Adrenal gland (tissue), 12 donors: Measurements from ENCODE around the gene FAF1. TPM values are rescaled to one million over a fixed set of nuclear protein-coding genes. Genes with fewer than 3 reads are reported as not detected.

Experiments
- DNase-seq, 7 donors: peaks; one replicate each; pipeline ENCODE4 v3.0.0-alpha.2; 2019 to 2020
- H3K27ac ChIP-seq, 5 donors: fragments of 200-600 bp; sonication (generic) in 4 of 5; 1 replicate in 3 of 5; 2 replicates in 2 of 5; pipeline versions ENCODE4 v1.5.1 to v1.8.0; 2016 to 2020; ENCODE audit warnings: mild to moderate bottlenecking in 1 of 5
- H3K27me3 ChIP-seq: fragments of 200-600 bp; 2 replicates; pipeline ENCODE4 v1.8.0; 2021
- H3K36me3 ChIP-seq, 2 donors: fragments of 200-600 bp; replicated peaks in 1 of 2; 1 replicate in 1 of 2; 2 replicates in 1 of 2; pipeline versions ENCODE4 v1.5.1 to v1.8.0; 2018 to 2022
- H3K4me1 ChIP-seq, 2 donors: fragments of 200-600 bp; replicated peaks in 1 of 2; 1 replicate in 1 of 2; 2 replicates in 1 of 2; pipeline versions ENCODE4 v1.5.1 to v1.8.0; 2018 to 2021
- H3K4me3 ChIP-seq, 4 donors: fragments of 200-600 bp; sonication (generic) in 3 of 4; one replicate each; pipeline ENCODE4 v1.5.1; 2016 to 2018
- H3K9me3 ChIP-seq, 3 donors: fragments of 200-600 bp; sonication (generic) in 1 of 3; replicated peaks in 1 of 3; 1 replicate in 2 of 3; 2 replicates in 1 of 3; pipeline versions ENCODE4 v1.5.1 to v1.8.0; 2016 to 2021
- POLR2A ChIP-seq, 2 donors: fragments of 450-650 bp; IDR thresholded peaks; one replicate each; pipeline ENCODE4 v1.6.1; 2017; ENCODE audit warnings: antibody characterized with exemption in 2 of 2, mild to moderate bottlenecking in 2 of 2, moderate library complexity in 1 of 2
- WGBS, 4 donors: extraction: QIAGEN DNeasy Blood & Tissue Kit in 2 of 4; methylation state at CpG; one replicate each; pipeline versions ENCODE4 v1.1.5 to v1.1.7; 2013 to 2017; 5-methylcytosine and 5-hydroxymethylcytosine counted together
- intact Hi-C, 2 donors: fragments of 100-400 bp; cut with DNase I; formaldehyde crosslinking; loops; one replicate each; pipeline versions ENCODE4 v1.14.1 to v1.15.0; 2022 to 2023
- polyA plus RNA-seq, 3 donors: library from polyadenylated mRNA; stranded (reverse); fragments of 200-250 nt in 2 of 3; fragments of 350-450 nt in 1 of 3; fragmentation: Illumina TruSeq in 1 of 3; extraction: RNeasy Lipid Tissue Mini Kit (QIAGEN cat#74804) in 1 of 3; gene quantifications; one replicate each; pipeline ENCODE4 v1.2.3, GENCODE V29; 2013 to 2014
- total RNA-seq, 9 donors: library from RNA; depleted of rRNA in 4 of 9; stranded (reverse); fragments of >200 nt in 4 of 9; fragments of 120-200 nt in 1 of 9; fragmentation: NEBNext Ultra II Directional in 1 of 9; extraction: Animal tissue kit (Norgen Biotek cat#: 25700) in 1 of 9; gene quantifications; one replicate each; pipeline versions ENCODE4 v1.1.0 to v1.2.4, GENCODE V29; 2013 to 2023
- TF ChIP-seq, protein P1 (sequence below), 6 experiments: fragments of 450-650 bp in 4 of 6; fragments of 200-600 bp in 2 of 6; sonication (generic) in 1 of 6; IDR thresholded peaks; 1 replicate in 5 of 6; 2 replicates in 1 of 6; pipeline versions ENCODE4 v1.5.1 to v1.8.0; 2016 to 2021; ENCODE audit warnings: antibody characterized with exemption in 6 of 6, mild to moderate bottlenecking in 2 of 6, moderate library complexity in 1 of 6
- donor health status: healthy with polysubstance abuse.
- donor health status: Bipolar disorder and iron deficiency.
- donor health status: DM: yes; HTN: yes; CAD: no.
- donor health status: DM: no; HTN: no; CAD: no.
- donor health status: DM: no; HTN: no; CAD: no.
- donor health status: DM: yes; HTN: yes; CAD: no.

FAF1 gene
- total and polyA plus RNA-seq, 12 donors, result 23.4 to 88.4 (median 44.5) TPM

DNA sequence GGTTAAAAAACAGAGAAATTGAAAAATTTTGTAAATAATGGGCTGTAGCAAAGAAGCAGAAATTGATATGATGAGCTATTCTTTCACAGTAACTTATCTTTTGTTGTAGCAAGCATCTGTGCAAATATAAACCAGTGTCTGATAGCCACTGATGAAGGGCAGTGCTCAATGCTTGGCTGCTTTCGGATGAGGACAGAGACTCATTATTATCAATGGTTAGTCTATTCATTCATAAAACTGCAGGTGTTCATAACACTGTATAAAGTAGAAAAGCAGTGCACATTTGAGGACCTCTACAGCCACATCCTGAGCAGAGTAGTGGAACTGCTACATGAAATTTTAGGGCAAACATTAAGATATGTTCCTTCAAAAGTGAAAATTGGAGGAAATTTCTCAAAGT lies 107.2 kb downstream of the FAF1 start:
- Histone ChIP-seq H3K36me3 (no peaks in the 10 kb centered on the region), H3K27ac (no peak overlapping the region), H3K27me3 (no peaks in the 10 kb centered on the region), H3K9me3 (no peaks in the 10 kb centered on the region), H3K4me3 (no peak overlapping the region), H3K4me1 (peaks cover 0 to 12% of the 10 kb centered on the region in 2 donors)
- 90 to 93% (median 91%) methylated on average over 1 of the region's 1 CpG for WGBS, 4 donors
- no peak for DNase-seq
- TF ChIP-seq, protein P1, sequence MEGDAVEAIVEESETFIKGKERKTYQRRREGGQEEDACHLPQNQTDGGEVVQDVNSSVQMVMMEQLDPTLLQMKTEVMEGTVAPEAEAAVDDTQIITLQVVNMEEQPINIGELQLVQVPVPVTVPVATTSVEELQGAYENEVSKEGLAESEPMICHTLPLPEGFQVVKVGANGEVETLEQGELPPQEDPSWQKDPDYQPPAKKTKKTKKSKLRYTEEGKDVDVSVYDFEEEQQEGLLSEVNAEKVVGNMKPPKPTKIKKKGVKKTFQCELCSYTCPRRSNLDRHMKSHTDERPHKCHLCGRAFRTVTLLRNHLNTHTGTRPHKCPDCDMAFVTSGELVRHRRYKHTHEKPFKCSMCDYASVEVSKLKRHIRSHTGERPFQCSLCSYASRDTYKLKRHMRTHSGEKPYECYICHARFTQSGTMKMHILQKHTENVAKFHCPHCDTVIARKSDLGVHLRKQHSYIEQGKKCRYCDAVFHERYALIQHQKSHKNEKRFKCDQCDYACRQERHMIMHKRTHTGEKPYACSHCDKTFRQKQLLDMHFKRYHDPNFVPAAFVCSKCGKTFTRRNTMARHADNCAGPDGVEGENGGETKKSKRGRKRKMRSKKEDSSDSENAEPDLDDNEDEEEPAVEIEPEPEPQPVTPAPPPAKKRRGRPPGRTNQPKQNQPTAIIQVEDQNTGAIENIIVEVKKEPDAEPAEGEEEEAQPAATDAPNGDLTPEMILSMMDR (IDR thresholded peaks at IDR 0.05), result no peak
- TF ChIP-seq POLR2A (IDR thresholded peaks at IDR 0.05), result no peak
- intact Hi-C loops, result no loop called here

GRCh38 chr1:50851466-50851865 lies 108.6 kb downstream of the FAF1 start:
- intact Hi-C loops, result no loop called here
- DNase-seq, result no peak
- 95 to 97% (median 96%) methylated on average over 1 of the region's 1 CpG for WGBS, 4 donors
- Histone ChIP-seq H3K9me3 (peaks cover 0 to 8% (median 0%) of the 10 kb centered on the region in 3 donors), H3K36me3 (no peaks in the 10 kb centered on the region), H3K4me1 (peaks cover 0 to 12% of the 10 kb centered on the region in 2 donors), H3K27ac (no peak overlapping the region), H3K27me3 (no peaks in the 10 kb centered on the region), H3K4me3 (no peak overlapping the region)
- no peak for TF ChIP-seq POLR2A (IDR thresholded peaks at IDR 0.05)
- TF ChIP-seq, protein P1 (IDR thresholded peaks at IDR 0.05), result no peak

DNA sequence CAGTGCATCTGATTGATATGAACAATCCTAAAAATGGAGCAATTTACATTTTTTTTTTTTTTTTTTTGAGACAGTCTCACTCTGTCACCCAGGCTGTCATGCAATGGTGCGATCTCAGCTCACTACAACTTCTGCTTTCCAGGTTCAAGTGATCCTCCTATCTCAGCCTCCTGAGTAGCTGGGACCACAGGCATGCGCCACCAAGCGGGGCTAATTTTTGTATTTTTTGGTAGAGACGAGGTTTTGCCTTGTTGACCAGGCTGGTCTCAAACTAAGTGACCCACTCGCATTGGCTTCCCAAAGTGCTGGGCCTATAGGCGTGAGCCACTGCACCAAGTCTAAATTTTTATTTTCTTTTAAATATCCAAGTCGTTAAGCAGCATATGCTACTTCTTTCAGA lies 109.0 kb downstream of the FAF1 start:
- Histone ChIP-seq H3K27me3 (no peaks in the 10 kb centered on the region), H3K9me3 (peaks cover 0 to 8% (median 0%) of the 10 kb centered on the region in 3 donors), H3K27ac (no peak overlapping the region), H3K4me3 (no peak overlapping the region), H3K4me1 (peaks cover 0 to 12% of the 10 kb centered on the region in 2 donors), H3K36me3 (no peaks in the 10 kb centered on the region)
- 94 to 98% (median 97%) methylated on average over 7 of the region's 7 CpGs for WGBS, 4 donors
- intact Hi-C loops, result no loop called here
- TF ChIP-seq, protein P1 (IDR thresholded peaks at IDR 0.05), result no peak
- no peak for TF ChIP-seq POLR2A (IDR thresholded peaks at IDR 0.05)
- DNase-seq, result no peak

DNA sequence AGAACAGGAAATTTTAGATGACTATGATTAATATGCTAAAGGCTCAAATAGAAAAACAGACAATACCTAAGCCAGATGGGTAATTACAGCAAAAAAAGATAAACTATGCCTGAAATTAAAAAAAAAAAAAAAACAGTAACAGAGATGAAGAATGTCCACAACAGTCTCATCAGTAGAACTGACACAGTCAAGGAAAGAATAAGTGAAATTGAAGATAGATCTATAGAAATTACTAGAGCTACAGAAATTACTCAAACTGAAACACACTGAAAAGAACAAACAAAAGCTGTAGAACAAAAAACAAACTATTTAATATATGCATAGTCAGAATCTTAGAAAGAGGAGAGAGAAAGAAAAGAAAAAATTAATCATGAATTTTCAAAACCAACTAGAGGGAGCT lies 112.8 kb downstream of the FAF1 start:
- intact Hi-C loops, result no loop called here
- H3K9me3 ChIP-seq, result peaks cover 0 to 8% (median 0%) of the 10 kb centered on the region in 3 donors
- H3K27me3 ChIP-seq, result no peaks in the 10 kb centered on the region
- TF ChIP-seq, protein P1 (IDR thresholded peaks at IDR 0.05), result no peak
- no peak for TF ChIP-seq POLR2A (IDR thresholded peaks at IDR 0.05)
- no peaks in the 10 kb centered on the region for H3K36me3 ChIP-seq
- H3K4me3 ChIP-seq, result no peak overlapping the region
- H3K4me1 ChIP-seq, result no peaks in the 10 kb centered on the region
- no peak for DNase-seq
- no peak overlapping the region for H3K27ac ChIP-seq
